ENCODE data around the gene ORM1.

GRCh38 chr9:114318416-114318815 lies 4.5 kb upstream of the ORM1 start:
- TF ChIP-seq CTCF (IDR thresholded peaks at IDR 0.05): no peak
- TF ChIP-seq POLR2AphosphoS5 (IDR thresholded peaks at IDR 0.05): no peak
- TF ChIP-seq POLR2A (IDR thresholded peaks at IDR 0.05): no peak
